OCI-LY1 (cell line): ENCODE measurements around the gene DNAJC8.

Experiments
- H2AFZ ChIP-seq: fragments of 200-600 bp; sonication (generic), shearing (Covaris generic); 2 replicates; pipeline ENCODE4 v1.6.0; 2014; ENCODE audit warnings: antibody characterized with exemption, mild to moderate bottlenecking, low read length
- H3F3A ChIP-seq: fragments of 200-600 bp; sonication (generic), shearing (Covaris generic); 2 replicates; pipeline ENCODE4 v1.6.0; 2014; ENCODE audit warnings: mild to moderate bottlenecking, antibody characterized with exemption, low read length, moderate library complexity; ENCODE audit not compliant: insufficient read depth
- H3K27ac ChIP-seq: fragments of 200-600 bp; sonication (generic); 2 replicates; pipeline ENCODE4 v1.5.1; 2014; ENCODE audit warnings: low read length, mixed run types, mild to moderate bottlenecking, low read depth; ENCODE audit not compliant: poor library complexity, severe bottlenecking
- H3K27me3 ChIP-seq: fragments of 200-600 bp; sonication (generic); 2 replicates; pipeline ENCODE4 v1.6.0; 2014; ENCODE audit warnings: antibody characterized with exemption, mild to moderate bottlenecking, low read length, moderate library complexity; ENCODE audit not compliant: insufficient read depth
- H3K36me3 ChIP-seq: fragments of 200-600 bp; sonication (generic); 2 replicates; pipeline ENCODE4 v1.6.1; 2014; ENCODE audit warnings: mild to moderate bottlenecking, antibody characterized with exemption, low read length, moderate library complexity, mixed read lengths; ENCODE audit not compliant: insufficient read depth
- H3K4me1 ChIP-seq: fragments of 200-600 bp; sonication (generic); 2 replicates; pipeline ENCODE4 v1.5.1; 2014; ENCODE audit warnings: mild to moderate bottlenecking, low read length, moderate library complexity; ENCODE audit not compliant: insufficient read depth, severe bottlenecking
- H3K4me2 ChIP-seq: fragments of 200-600 bp; sonication (generic), shearing (Covaris generic); 2 replicates; pipeline ENCODE4 v1.6.1; 2014; ENCODE audit warnings: low read length
- H3K4me3 ChIP-seq: fragments of 200-600 bp; sonication (generic); 2 replicates; pipeline ENCODE4 v1.5.1; 2014; ENCODE audit warnings: low read length, low read depth, mild to moderate bottlenecking, mixed read lengths; ENCODE audit not compliant: poor library complexity, severe bottlenecking
- H3K79me2 ChIP-seq: fragments of 200-600 bp; shearing (Covaris generic); 2 replicates; pipeline ENCODE4 v1.6.1; 2016; ENCODE audit warnings: mixed run types, low read length, mixed read lengths; ENCODE audit not compliant: insufficient read depth
- H3K9ac ChIP-seq: fragments of 200-600 bp; sonication (generic), shearing (Covaris generic); 2 replicates; pipeline ENCODE4 v1.6.1; 2014; ENCODE audit warnings: mild to moderate bottlenecking, low read length, mixed read lengths
- H3K9me2 ChIP-seq: fragments of 200-600 bp; sonication (generic), shearing (Covaris generic); 2 replicates; pipeline ENCODE4 v1.6.1; 2014; ENCODE audit warnings: low read depth, mild to moderate bottlenecking, low read length, mixed read lengths
- H3K9me3 ChIP-seq: fragments of 200-600 bp; shearing (Covaris generic); 2 replicates; pipeline ENCODE4 v1.6.1; 2014; ENCODE audit warnings: low read length, mixed read lengths
- H4K20me1 ChIP-seq: fragments of 200-600 bp; sonication (generic), shearing (Covaris generic); 2 replicates; pipeline ENCODE4 v1.6.0; 2016; ENCODE audit warnings: mild to moderate bottlenecking, low read length; ENCODE audit not compliant: insufficient read depth
- CTCF ChIP-seq: fragments of 200-600 bp; sonication (generic), shearing (Covaris generic); IDR thresholded peaks from 2 replicates; pipeline ENCODE4 v1.5.1; 2017; ENCODE audit warnings: mild to moderate bottlenecking, antibody characterized with exemption, low read length, moderate library complexity, mixed read lengths
- EZH2 ChIP-seq: fragments of 200-600 bp; sonication (generic), shearing (Covaris generic); IDR thresholded peaks from 2 replicates; pipeline ENCODE4 v1.8.0; 2017; ENCODE audit warnings: borderline replicate concordance, mixed run types, mild to moderate bottlenecking, antibody characterized with exemption, low read length, moderate library complexity, mixed read lengths

The DNAJC8 gene

GRCh38 chr1:28229089-28229488 lies 3.7 kb downstream of the DNAJC8 start:
- Histone ChIP-seq H3K79me2 (peaks cover 40% of the 10 kb centered on the region), H3K4me2 (no peak overlapping the region), H3K36me3 (peaks cover 65% of the 10 kb centered on the region)

DNA sequence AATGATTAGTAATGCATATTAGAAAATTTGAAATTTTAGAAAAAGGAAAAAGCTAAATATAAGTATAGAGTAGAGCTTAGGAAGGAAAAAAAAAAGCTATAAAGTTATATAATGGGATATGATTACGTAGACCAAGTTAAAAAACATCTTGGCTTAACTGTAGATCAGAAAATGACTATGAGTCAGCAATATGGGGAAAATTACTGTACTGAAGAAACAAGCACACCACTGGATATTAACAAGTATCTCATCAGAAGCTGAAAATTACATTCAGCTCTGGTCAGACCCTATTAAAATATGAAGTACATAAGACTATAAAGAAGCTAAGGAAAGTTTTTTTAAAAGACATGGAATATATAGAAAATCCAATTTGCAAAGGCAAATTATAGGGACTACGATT lies 19.5 kb downstream of the DNAJC8 start:
- 0 out of 2 replicates have a peak, but pooled peaks cover 6% of the 10 kb centered on the region for H3K79me2 ChIP-seq

More at GRCh38 chr1:28229089-28229488, 3.7 kb downstream of the DNAJC8 start:
- no peaks in the 10 kb centered on the region for H3K27me3 ChIP-seq
- H3F3A ChIP-seq: no peaks in the 10 kb centered on the region
- no peak overlapping the region for H2AFZ ChIP-seq
- no peak overlapping the region for H3K27ac ChIP-seq
- H3K9ac ChIP-seq: no peak overlapping the region
- no peaks in the 10 kb centered on the region for H3K9me2 ChIP-seq
- H3K9me3 ChIP-seq: no peaks in the 10 kb centered on the region
- TF ChIP-seq EZH2: no peak
- no peak for TF ChIP-seq CTCF
- no peaks in the 10 kb centered on the region for H4K20me1 ChIP-seq
- peaks cover 23% of the 10 kb centered on the region for H3K4me1 ChIP-seq
- no peak overlapping the region for H3K4me3 ChIP-seq

DNA sequence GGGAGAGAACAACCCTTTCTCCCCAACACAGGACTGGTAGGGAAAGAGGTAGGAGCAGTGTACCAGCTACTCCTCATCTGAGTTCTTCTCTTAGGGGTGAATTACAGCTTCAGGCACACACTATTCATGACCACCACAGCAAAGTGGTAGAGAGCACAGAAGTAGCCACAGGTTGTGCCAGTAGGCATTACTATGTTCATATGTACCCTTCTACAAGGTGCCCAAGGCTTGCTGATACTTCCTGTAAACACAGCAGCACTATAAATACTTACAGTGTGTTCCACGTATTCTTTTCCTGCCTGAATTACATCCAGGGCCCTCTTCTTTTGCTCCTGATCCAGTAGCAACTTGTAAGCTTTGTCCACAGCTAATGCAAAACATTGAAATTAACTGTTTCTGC lies 23.1 kb downstream of the DNAJC8 start:
- Histone ChIP-seq H3F3A (no peaks in the 10 kb centered on the region), H3K4me3 (no peak overlapping the region), H3K36me3 (peaks cover 80% of the 10 kb centered on the region), H3K27me3 (no peaks in the 10 kb centered on the region), H3K9me2 (no peaks in the 10 kb centered on the region), H3K4me1 (no peaks in the 10 kb centered on the region), H2AFZ (no peak overlapping the region), H4K20me1 (no peaks in the 10 kb centered on the region), H3K4me2 (no peak overlapping the region), H3K27ac (no peak overlapping the region), H3K9ac (no peak overlapping the region), H3K79me2 (no peaks in the 10 kb centered on the region), H3K9me3 (no peaks in the 10 kb centered on the region)
- no peak for TF ChIP-seq EZH2
- no peak for TF ChIP-seq CTCF

More for the DNA sequence above, 19.5 kb downstream of the DNAJC8 start:
- Histone ChIP-seq H3K27me3 (no peaks in the 10 kb centered on the region), H3K9me2 (no peaks in the 10 kb centered on the region), H3K9me3 (no peaks in the 10 kb centered on the region), H3F3A (no peaks in the 10 kb centered on the region), H3K27ac (no peak overlapping the region), H2AFZ (no peak overlapping the region), H3K4me3 (no peak overlapping the region), H4K20me1 (no peaks in the 10 kb centered on the region), H3K36me3 (peaks cover 66% of the 10 kb centered on the region), H3K4me2 (no peak overlapping the region), H3K4me1 (no peaks in the 10 kb centered on the region), H3K9ac (no peak overlapping the region)
- TF ChIP-seq EZH2: no peak
- TF ChIP-seq CTCF: no peak
